Panc1 (cell line): Measurements from ENCODE around the gene COL1A2. TPM values are rescaled to one million over a fixed set of nuclear protein-coding genes. Genes with fewer than 3 reads are reported as not detected.

Source experiments
- ATAC-seq: fragments of 200-7000 bp; cut with Tn5 transposase; 2 replicates; pipeline ENCODE4 v1.9.1; 2020; ENCODE audit warnings: mild to moderate bottlenecking, moderate library complexity
- BruUV-seq: library from RNA; stranded (reverse); fragments of 400-500 nt; replicated peaks from 2 replicates; lab custom pipeline; 2021; lab: Mats Ljungman, UMichigan
- CTCF ChIA-PET: fragments of 300-600 bp; sonication (Branson Sonifier 250); formaldehyde crosslinking; loops from one replicate; lab custom pipeline; 2022; ENCODE audit warnings: antibody characterized with exemption; lab: Charles Lee
- POLR2A ChIA-PET: fragments of 300-600 bp; sonication (Branson Sonifier 250); formaldehyde crosslinking; loops from one replicate; lab custom pipeline; 2022; ENCODE audit warnings: antibody characterized with exemption; lab: Charles Lee
- DNase-seq: peaks from one replicate; pipeline ENCODE4 v3.0.0-alpha.2; 2010; ENCODE audit warnings: low read depth, low spot score
- H3K27ac ChIP-seq: 2 replicates; pipeline ENCODE4 v1.5.1; 2011; ENCODE audit warnings: mild to moderate bottlenecking, low read length, inconsistent platforms
- H3K27me3 ChIP-seq: fragments of 200-500 bp; sonication (Bioruptor generic); 2 replicates; pipeline ENCODE4 v1.6.0; 2014; ENCODE audit warnings: low read length, inconsistent platforms; ENCODE audit not compliant: control insufficient read depth, insufficient read depth
- H3K36me3 ChIP-seq: fragments of 200-500 bp; sonication (Bioruptor generic); 2 replicates; pipeline ENCODE4 v1.5.1; 2014; ENCODE audit warnings: inconsistent platforms, mild to moderate bottlenecking, low read length, moderate library complexity; ENCODE audit not compliant: control insufficient read depth, insufficient read depth
- H3K4me1 ChIP-seq: 2 replicates; pipeline ENCODE4 v1.5.1; 2011; ENCODE audit warnings: inconsistent platforms, mild to moderate bottlenecking, low read length, moderate library complexity; ENCODE audit not compliant: control insufficient read depth, insufficient read depth
- H3K4me3 ChIP-seq, 2 experiments: 2 replicates each; pipeline ENCODE4 v1.5.1; 2011 to 2012; ENCODE audit warnings: low read depth in 2 of 2, low read length in 2 of 2, mild to moderate bottlenecking in 2 of 2, inconsistent platforms in 1 of 2, moderate library complexity in 1 of 2
- H3K9me3 ChIP-seq: fragments of 200-500 bp; sonication (Bioruptor generic); 2 replicates; pipeline ENCODE4 v1.5.1; 2014; ENCODE audit warnings: low read depth, mild to moderate bottlenecking, inconsistent platforms, low read length, moderate library complexity; ENCODE audit not compliant: control insufficient read depth, insufficient read depth
- POLR2AphosphoS5 ChIP-seq: IDR thresholded peaks from 2 replicates; pipeline ENCODE4 v1.6.1; 2012; ENCODE audit warnings: mild to moderate bottlenecking, low read depth, low read length, moderate library complexity
- SIN3A ChIP-seq: IDR thresholded peaks from 2 replicates; pipeline ENCODE4 v1.6.1; 2012; ENCODE audit warnings: low read depth, mild to moderate bottlenecking, low read length, moderate library complexity, borderline replicate concordance; ENCODE audit not compliant: insufficient read depth
- TCF7L2 ChIP-seq: IDR thresholded peaks from 2 replicates; pipeline ENCODE4 v1.6.1; 2011; ENCODE audit warnings: mild to moderate bottlenecking, low read depth, low read length, inconsistent platforms
- in situ Hi-C: cut with HindIII; loops from 2 replicates; pipeline ENCODE4 v1.10.0; 2016; ENCODE audit warnings: low sequenced_read_pairs, low pct_unique_long_range_greater_than_20kb
- intact Hi-C: fragments of 100-400 bp; cut with micrococcal nuclease; formaldehyde crosslinking; loops from one replicate; pipeline ENCODE4 v1.10.0; 2022; ENCODE audit not compliant: unreplicated experiment
- total RNA-seq: library from RNA; stranded (reverse); gene quantifications from one replicate; pipeline ENCODE4 v1.2.1, GENCODE V29; 2021; ENCODE audit not compliant: unreplicated experiment
- TF ChIP-seq, protein P1 (sequence below): fragments of 450-650 bp; IDR thresholded peaks from 2 replicates; pipeline ENCODE4 v1.5.1; 2017; ENCODE audit warnings: mild to moderate bottlenecking
- TF ChIP-seq, protein P2 (sequence below), 2 experiments: IDR thresholded peaks; 2 replicates each; pipeline ENCODE4 v1.6.1; 2011 to 2012; ENCODE audit warnings: low read depth in 2 of 2, control low read depth in 1 of 2, low read length in 1 of 2, mild to moderate bottlenecking in 1 of 2, moderate library complexity in 1 of 2; ENCODE audit not compliant: insufficient read depth in 1 of 2

COL1A2 gene
- total RNA-seq, 1 experiment from 2014 or later, result 1.3 TPM

DNA sequence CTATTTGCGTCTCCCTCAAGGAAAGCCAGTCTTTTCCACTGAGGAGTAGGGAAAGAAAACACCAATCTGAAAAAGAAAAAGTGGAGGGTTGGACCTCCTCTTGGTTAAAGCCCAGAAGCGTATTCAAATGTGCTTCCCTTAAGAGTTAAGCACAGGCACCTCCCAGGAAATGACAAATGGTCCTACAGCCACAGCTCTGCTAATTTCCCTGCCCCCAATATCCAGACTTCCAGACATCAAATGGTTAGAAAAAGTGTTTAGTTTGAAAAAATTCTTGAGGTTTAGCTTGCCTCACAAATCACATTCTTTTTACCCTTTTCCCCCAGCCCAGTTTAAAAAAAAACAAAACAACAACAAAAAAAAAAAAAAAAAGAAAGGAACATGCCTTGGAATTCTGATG is 19.0 kb upstream of the COL1A2 start:
- H3K9me3 ChIP-seq, result no peaks in the 10 kb centered on the region
- no peaks in the 10 kb centered on the region for H3K27me3 ChIP-seq
- ChIA-PET CTCF (no interaction called here), POLR2A (no interaction called here)
- H3K4me3 ChIP-seq, result no peak overlapping the region
- DNase-seq (no peak), ATAC-seq (no peak)
- TF ChIP-seq, protein P1, sequence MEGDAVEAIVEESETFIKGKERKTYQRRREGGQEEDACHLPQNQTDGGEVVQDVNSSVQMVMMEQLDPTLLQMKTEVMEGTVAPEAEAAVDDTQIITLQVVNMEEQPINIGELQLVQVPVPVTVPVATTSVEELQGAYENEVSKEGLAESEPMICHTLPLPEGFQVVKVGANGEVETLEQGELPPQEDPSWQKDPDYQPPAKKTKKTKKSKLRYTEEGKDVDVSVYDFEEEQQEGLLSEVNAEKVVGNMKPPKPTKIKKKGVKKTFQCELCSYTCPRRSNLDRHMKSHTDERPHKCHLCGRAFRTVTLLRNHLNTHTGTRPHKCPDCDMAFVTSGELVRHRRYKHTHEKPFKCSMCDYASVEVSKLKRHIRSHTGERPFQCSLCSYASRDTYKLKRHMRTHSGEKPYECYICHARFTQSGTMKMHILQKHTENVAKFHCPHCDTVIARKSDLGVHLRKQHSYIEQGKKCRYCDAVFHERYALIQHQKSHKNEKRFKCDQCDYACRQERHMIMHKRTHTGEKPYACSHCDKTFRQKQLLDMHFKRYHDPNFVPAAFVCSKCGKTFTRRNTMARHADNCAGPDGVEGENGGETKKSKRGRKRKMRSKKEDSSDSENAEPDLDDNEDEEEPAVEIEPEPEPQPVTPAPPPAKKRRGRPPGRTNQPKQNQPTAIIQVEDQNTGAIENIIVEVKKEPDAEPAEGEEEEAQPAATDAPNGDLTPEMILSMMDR, result no peak
- TF ChIP-seq, protein P2, sequence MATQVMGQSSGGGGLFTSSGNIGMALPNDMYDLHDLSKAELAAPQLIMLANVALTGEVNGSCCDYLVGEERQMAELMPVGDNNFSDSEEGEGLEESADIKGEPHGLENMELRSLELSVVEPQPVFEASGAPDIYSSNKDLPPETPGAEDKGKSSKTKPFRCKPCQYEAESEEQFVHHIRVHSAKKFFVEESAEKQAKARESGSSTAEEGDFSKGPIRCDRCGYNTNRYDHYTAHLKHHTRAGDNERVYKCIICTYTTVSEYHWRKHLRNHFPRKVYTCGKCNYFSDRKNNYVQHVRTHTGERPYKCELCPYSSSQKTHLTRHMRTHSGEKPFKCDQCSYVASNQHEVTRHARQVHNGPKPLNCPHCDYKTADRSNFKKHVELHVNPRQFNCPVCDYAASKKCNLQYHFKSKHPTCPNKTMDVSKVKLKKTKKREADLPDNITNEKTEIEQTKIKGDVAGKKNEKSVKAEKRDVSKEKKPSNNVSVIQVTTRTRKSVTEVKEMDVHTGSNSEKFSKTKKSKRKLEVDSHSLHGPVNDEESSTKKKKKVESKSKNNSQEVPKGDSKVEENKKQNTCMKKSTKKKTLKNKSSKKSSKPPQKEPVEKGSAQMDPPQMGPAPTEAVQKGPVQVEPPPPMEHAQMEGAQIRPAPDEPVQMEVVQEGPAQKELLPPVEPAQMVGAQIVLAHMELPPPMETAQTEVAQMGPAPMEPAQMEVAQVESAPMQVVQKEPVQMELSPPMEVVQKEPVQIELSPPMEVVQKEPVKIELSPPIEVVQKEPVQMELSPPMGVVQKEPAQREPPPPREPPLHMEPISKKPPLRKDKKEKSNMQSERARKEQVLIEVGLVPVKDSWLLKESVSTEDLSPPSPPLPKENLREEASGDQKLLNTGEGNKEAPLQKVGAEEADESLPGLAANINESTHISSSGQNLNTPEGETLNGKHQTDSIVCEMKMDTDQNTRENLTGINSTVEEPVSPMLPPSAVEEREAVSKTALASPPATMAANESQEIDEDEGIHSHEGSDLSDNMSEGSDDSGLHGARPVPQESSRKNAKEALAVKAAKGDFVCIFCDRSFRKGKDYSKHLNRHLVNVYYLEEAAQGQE (IDR thresholded peaks at IDR 0.05; ENCODE audit: insufficient read depth in 1 of 2, low read depth in 2 of 2, low read length in 1 of 2), result no peak
- no peak for TF ChIP-seq POLR2AphosphoS5
- no peak for TF ChIP-seq SIN3A
- TF ChIP-seq TCF7L2, result no peak
- in situ Hi-C loops, result no loop called here
- BruUV-seq, result no TSS peak
- intact Hi-C loops, result no loop called here
- H3K36me3 ChIP-seq, result no peaks in the 10 kb centered on the region
- no peak overlapping the region for H3K27ac ChIP-seq
- H3K4me1 ChIP-seq, result no peaks in the 10 kb centered on the region

DNA sequence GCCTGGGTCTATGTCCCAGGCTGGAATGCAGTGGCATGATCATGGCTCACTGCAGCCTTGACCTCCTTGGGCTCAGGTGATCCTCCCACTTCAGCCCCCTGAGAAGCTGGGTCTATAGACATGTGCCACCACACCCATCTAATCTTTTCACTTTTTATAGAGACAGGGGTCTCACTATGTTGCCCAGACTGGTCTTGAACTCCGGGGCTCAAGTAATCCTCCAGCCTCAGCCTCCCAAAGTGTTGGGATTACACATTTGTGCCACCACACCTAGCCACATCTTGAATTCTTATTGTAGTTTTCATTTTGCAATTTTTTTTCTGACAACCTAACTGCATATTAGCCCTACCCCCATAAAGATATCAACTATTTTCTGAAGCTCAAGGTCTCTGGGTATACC is 18.4 kb upstream of the COL1A2 start:
- no peak for DNase-seq
- POLR2A ChIA-PET, result no interaction called here
- in situ Hi-C loops (no loop called here), intact Hi-C loops (no loop called here)
- CTCF ChIA-PET, result no interaction called here
- BruUV-seq, result no TSS peak
- no peak overlapping the region for H3K27ac ChIP-seq
- ATAC-seq, result no peak
- H3K36me3 ChIP-seq, result no peaks in the 10 kb centered on the region
- no peak for TF ChIP-seq TCF7L2
- TF ChIP-seq, protein P1, result no peak
- no peak for TF ChIP-seq POLR2AphosphoS5
- TF ChIP-seq SIN3A, result no peak
- TF ChIP-seq, protein P2 (IDR thresholded peaks at IDR 0.05; ENCODE audit: insufficient read depth in 1 of 2, low read depth in 2 of 2, low read length in 1 of 2), result no peak
- H3K9me3 ChIP-seq, result no peaks in the 10 kb centered on the region
- H3K4me3 ChIP-seq, result no peak overlapping the region
- no peaks in the 10 kb centered on the region for H3K27me3 ChIP-seq
- H3K4me1 ChIP-seq, result no peaks in the 10 kb centered on the region
